ENCODE results near the gene LIME1. TPM values are rescaled to one million over a fixed set of nuclear protein-coding genes. Genes with fewer than 3 reads are reported as not detected.

Gene LIME1
- total RNA-seq, 2 donors from 2014 or later: 4.9 to 14.0 TPM

DNA sequence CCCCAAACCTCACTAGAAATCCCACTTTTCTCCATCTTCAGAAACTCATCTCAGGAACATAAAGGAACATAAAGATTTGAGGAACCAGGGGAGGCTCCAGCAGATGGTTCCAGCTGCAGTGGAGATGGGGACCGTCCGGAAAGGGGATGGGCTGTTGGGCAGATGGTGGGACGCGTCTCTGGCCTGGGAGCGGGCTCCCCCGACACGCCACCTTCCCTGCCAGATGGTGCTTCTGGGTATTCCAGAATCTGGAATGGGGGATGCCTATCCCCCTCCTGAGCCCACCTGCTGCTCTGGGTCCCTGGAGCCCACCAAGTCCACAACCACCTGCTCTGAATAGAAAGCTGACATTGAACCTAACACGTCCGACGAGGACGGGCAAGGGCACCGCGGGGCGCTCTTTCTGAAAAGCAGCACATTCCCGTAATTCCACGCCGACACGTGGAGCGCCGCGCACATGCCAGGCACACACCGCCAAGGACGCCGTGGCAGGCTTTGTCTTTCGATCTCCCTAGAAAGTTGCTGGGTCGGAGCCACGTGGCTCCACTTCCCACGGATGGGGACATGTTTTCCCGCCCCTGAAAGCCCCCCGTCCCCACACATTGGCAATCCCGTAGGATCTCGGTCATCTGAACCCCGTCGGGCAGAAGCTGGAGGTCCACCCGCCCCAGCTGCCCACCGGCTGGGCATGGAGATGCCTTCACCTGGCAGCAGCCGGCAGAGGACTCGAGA is 30.4 kb downstream of the LIME1 start:
- no peak overlapping the region for H3K27ac ChIP-seq
- ATAC-seq (no peak), DNase-seq (no peak)
- WGBS, 2 donors: 92 to 97% methylated on average over 31 to 38 of the region's 38 CpGs
- H3K4me1 ChIP-seq: no peaks in the 10 kb centered on the region
- TF ChIP-seq, protein P1, sequence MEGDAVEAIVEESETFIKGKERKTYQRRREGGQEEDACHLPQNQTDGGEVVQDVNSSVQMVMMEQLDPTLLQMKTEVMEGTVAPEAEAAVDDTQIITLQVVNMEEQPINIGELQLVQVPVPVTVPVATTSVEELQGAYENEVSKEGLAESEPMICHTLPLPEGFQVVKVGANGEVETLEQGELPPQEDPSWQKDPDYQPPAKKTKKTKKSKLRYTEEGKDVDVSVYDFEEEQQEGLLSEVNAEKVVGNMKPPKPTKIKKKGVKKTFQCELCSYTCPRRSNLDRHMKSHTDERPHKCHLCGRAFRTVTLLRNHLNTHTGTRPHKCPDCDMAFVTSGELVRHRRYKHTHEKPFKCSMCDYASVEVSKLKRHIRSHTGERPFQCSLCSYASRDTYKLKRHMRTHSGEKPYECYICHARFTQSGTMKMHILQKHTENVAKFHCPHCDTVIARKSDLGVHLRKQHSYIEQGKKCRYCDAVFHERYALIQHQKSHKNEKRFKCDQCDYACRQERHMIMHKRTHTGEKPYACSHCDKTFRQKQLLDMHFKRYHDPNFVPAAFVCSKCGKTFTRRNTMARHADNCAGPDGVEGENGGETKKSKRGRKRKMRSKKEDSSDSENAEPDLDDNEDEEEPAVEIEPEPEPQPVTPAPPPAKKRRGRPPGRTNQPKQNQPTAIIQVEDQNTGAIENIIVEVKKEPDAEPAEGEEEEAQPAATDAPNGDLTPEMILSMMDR (IDR thresholded peaks at IDR 0.05): no peak
- TF ChIP-seq POLR2A (IDR thresholded peaks at IDR 0.05): no peak
- intact Hi-C loops (cut with DNase I): no loop called here
- H3K27me3 ChIP-seq: no peaks in the 10 kb centered on the region
- H3K9me3 ChIP-seq: no peaks in the 10 kb centered on the region
- no peak overlapping the region for H3K4me3 ChIP-seq
- H3K36me3 ChIP-seq (replicated peaks in 1 of 2; ENCODE audit: insufficient read depth in 1 of 2, low read depth in 2 of 2): peaks cover 0 to 2% of the 10 kb centered on the region in 2 donors

GRCh38 chr20:63767456-63767855 is 31.0 kb downstream of the LIME1 start:
- DNase-seq: no peak
- peaks cover 0 to 2% of the 10 kb centered on the region in 2 donors for H3K36me3 ChIP-seq (replicated peaks in 1 of 2; ENCODE audit: insufficient read depth in 1 of 2, low read depth in 2 of 2)
- no peak for ATAC-seq
- 84 to 90% methylated on average over 10 to 18 of the region's 18 CpGs for WGBS, 2 donors
- H3K27me3 ChIP-seq: no peaks in the 10 kb centered on the region
- TF ChIP-seq, protein P1 (IDR thresholded peaks at IDR 0.05): no peak
- no peak for TF ChIP-seq POLR2A (IDR thresholded peaks at IDR 0.05)
- intact Hi-C loops (cut with DNase I): no loop called here
- H3K4me1 ChIP-seq: no peaks in the 10 kb centered on the region
- H3K4me3 ChIP-seq: no peak overlapping the region
- H3K27ac ChIP-seq: no peak overlapping the region
- no peaks in the 10 kb centered on the region for H3K9me3 ChIP-seq

- WGBS, 2 donors: 86 to 92% methylated on average over 5 to 7 of the region's 7 CpGs
- Histone ChIP-seq H3K4me3 (no peak overlapping the region), H3K4me1 (no peaks in the 10 kb centered on the region), H3K27me3 (no peaks in the 10 kb centered on the region), H3K27ac (no peak overlapping the region), H3K36me3 (replicated peaks in 1 of 2; ENCODE audit: insufficient read depth in 1 of 2, low read depth in 2 of 2) (peaks cover 0 to 2% of the 10 kb centered on the region in 2 donors), H3K9me3 (no peaks in the 10 kb centered on the region)
- DNase-seq: no peak
- no peak for TF ChIP-seq POLR2A (IDR thresholded peaks at IDR 0.05)
- TF ChIP-seq, protein P1 (IDR thresholded peaks at IDR 0.05): no peak
- ATAC-seq: no peak
- intact Hi-C loops (cut with DNase I): no loop called here
Observed at GRCh38 chr20:63767886-63768285, 31.4 kb downstream of the LIME1 start.

DNA sequence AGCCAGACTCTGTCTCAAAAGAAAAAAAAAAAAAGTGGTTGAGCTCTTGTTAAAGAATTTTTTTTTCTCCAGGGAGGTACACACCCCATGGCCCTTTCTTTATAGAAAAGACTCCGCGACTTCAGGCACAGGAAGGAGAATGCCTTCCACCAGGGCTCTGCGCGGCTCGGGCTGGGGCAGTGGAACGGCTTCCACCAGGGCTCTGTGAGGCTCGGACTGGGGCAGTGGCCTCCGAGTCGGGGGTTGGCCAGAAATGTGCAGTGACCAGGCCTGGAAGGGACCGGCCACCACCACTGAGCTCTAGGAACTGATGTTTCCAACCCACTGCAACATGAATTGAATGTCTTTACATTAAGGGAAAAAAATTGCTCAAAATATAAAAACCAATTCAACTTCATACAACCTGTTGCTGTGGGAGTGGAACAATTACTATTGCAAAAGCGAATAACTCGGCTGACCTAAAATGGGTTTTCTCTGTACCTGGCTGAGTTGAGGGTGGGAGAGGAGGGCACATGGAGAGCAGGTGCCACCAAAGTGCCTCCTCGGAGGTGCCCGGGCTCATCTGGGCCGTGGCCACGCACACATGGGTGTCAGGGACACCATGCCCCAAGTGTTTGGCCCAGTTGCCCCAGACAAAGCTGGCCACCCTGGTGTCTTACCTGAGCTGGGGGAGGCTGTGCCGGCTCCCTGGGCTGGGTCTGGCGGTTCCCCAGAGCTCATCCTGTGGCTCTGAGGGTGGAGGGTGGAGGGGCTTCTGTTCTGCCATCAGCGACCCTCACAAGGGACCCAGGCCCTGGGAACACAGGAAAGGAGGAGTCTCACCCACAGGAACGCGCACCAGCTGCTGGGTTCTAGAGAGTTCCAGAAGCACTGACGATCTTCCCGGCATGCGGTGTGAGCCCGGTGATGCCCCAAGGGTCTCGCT is 32.4 kb downstream of the LIME1 start:
- Histone ChIP-seq H3K4me1 (no peaks in the 10 kb centered on the region), H3K9me3 (no peaks in the 10 kb centered on the region), H3K27me3 (no peaks in the 10 kb centered on the region), H3K36me3 (replicated peaks in 1 of 2; ENCODE audit: insufficient read depth in 1 of 2, low read depth in 2 of 2) (peaks cover 0 to 2% of the 10 kb centered on the region in 2 donors), H3K4me3 (no peak overlapping the region), H3K27ac (no peak overlapping the region)
- no peak for ATAC-seq
- no peak for DNase-seq
- WGBS, 2 donors: 86 to 92% methylated on average over 8 to 26 of the region's 26 CpGs
- no peak for TF ChIP-seq POLR2A (IDR thresholded peaks at IDR 0.05)
- intact Hi-C loops (cut with DNase I): no loop called here

DNA sequence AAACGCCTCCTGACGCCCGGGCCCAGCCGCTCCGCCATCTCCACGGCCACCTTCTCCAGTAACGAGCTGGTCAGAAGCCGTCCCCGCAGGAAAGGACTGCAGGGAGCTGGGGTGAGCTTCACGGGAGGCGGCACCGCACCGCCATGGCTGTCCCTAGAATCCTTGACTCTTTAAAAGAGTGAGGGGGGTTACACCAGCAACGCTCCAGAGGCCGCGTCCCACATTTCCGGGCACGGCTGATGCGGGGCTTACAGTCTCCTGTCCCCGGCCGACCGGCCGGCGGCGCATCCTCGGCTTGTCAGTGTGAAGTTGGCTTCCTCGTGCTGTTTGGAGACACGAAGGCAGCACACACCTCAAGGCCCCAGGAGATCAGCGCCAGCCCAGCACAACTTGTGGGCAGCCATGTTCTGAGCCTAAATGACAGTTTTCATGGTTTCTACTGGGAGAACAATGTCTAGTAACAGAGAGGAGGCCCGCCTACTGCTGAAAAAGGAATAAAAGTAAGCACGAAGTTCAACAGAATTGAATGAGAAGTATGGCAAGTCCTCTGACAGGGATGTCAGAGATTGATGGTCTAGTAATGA is 33.5 kb downstream of the LIME1 start:
- H3K4me3 ChIP-seq: no peak overlapping the region
- H3K27ac ChIP-seq: no peak overlapping the region
- H3K4me1 ChIP-seq: no peaks in the 10 kb centered on the region
- TF ChIP-seq POLR2A (IDR thresholded peaks at IDR 0.05): no peak
- TF ChIP-seq, protein P1 (IDR thresholded peaks at IDR 0.05): no peak
- H3K27me3 ChIP-seq: no peaks in the 10 kb centered on the region
- intact Hi-C loops (cut with DNase I): no loop called here
- WGBS, 2 donors: 89 to 91% methylated on average over 26 to 31 of the region's 31 CpGs
- peaks cover 0 to 2% of the 10 kb centered on the region in 2 donors for H3K36me3 ChIP-seq (replicated peaks in 1 of 2; ENCODE audit: insufficient read depth in 1 of 2, low read depth in 2 of 2)
- DNase-seq (no peak), ATAC-seq (no peak)
- H3K9me3 ChIP-seq: no peaks in the 10 kb centered on the region
